SK-N-SH treated with all-trans-retinoic acid at 6 μM for 48 hours (cell line): ENCODE data around the gene MFSD8.
A peak's percentile ranks its signal among the peaks of the same experiment; 100 is the strongest.

Experiments
- ATAC-seq: fragments of 200-7000 bp; cut with Tn5 transposase; 3 replicates; pipeline ENCODE4 v1.9.1; 2020; ENCODE audit warnings: mild to moderate bottlenecking, moderate library complexity
- ARNTL ChIP-seq: fragments of 450-650 bp; formaldehyde crosslinking; IDR thresholded peaks from 2 replicates; pipeline ENCODE4 v1.5.0; 2020; ENCODE audit warnings: low read depth, mild to moderate bottlenecking, moderate library complexity, borderline replicate concordance
- BACH2 ChIP-seq: fragments of 250-450 bp; sonication (Bioruptor Pico); IDR thresholded peaks from 2 replicates; pipeline ENCODE4 v1.9.0; 2021; ENCODE audit warnings: mild to moderate bottlenecking, borderline replicate concordance
- CREB5 ChIP-seq: fragments of 250-450 bp; sonication (Bioruptor Pico); IDR thresholded peaks from 2 replicates; pipeline ENCODE4 v1.5.1; 2020; ENCODE audit warnings: low read depth, mild to moderate bottlenecking, moderate library complexity
- CSDC2 ChIP-seq: fragments of 250-450 bp; sonication (Bioruptor Pico); IDR thresholded peaks from 2 replicates; pipeline ENCODE4 v1.5.0; 2020; ENCODE audit warnings: mild to moderate bottlenecking, moderate library complexity
- ESRRG ChIP-seq: fragments of 250-450 bp; sonication (Bioruptor Pico); IDR thresholded peaks from 2 replicates; pipeline ENCODE4 v1.6.1; 2021; ENCODE audit warnings: mild to moderate bottlenecking
- GLIS3 ChIP-seq: fragments of 250-450 bp; sonication (Bioruptor Pico); IDR thresholded peaks from 2 replicates; pipeline ENCODE4 v1.5.0; 2020; ENCODE audit warnings: mild to moderate bottlenecking, moderate library complexity
- ISL1 ChIP-seq: fragments of 250-450 bp; sonication (Bioruptor Pico); IDR thresholded peaks from 2 replicates; pipeline ENCODE4 v2.1.2; 2022; ENCODE audit warnings: mild to moderate bottlenecking, moderate library complexity
- OSR1 ChIP-seq: fragments of 250-450 bp; sonication (Bioruptor Pico); IDR thresholded peaks from 2 replicates; pipeline ENCODE4 v1.8.0; 2022; ENCODE audit warnings: moderate library complexity, mild to moderate bottlenecking, inconsistent platforms
- PPARA ChIP-seq: fragments of 250-450 bp; sonication (Bioruptor Pico); IDR thresholded peaks from 2 replicates; pipeline ENCODE4 v1.5.0; 2020; ENCODE audit warnings: mild to moderate bottlenecking, borderline replicate concordance
- RARB ChIP-seq: fragments of 250-450 bp; sonication (Bioruptor Pico); IDR thresholded peaks from 2 replicates; pipeline ENCODE4 v1.8.0; 2021; ENCODE audit warnings: mild to moderate bottlenecking, moderate library complexity
- TCF4 ChIP-seq: fragments of 250-450 bp; sonication (Bioruptor Pico); IDR thresholded peaks from 2 replicates; pipeline ENCODE4 v1.8.0; 2021; ENCODE audit warnings: mild to moderate bottlenecking, moderate library complexity, borderline replicate concordance
- TOX ChIP-seq: fragments of 250-450 bp; sonication (Bioruptor Pico); IDR thresholded peaks from 2 replicates; pipeline ENCODE4 v1.8.0; 2021; ENCODE audit warnings: mild to moderate bottlenecking, moderate library complexity, borderline replicate concordance
- TSHZ2 ChIP-seq: fragments of 250-450 bp; sonication (Bioruptor Pico); IDR thresholded peaks from 2 replicates; pipeline ENCODE4 v1.5.0; 2020; ENCODE audit warnings: mild to moderate bottlenecking, moderate library complexity
- ZFP3 ChIP-seq: fragments of 250-450 bp; sonication (Bioruptor Pico); IDR thresholded peaks from 2 replicates; pipeline ENCODE4 v1.5.0; 2020; ENCODE audit warnings: mild to moderate bottlenecking, moderate library complexity
- ZFP30 ChIP-seq: fragments of 450-650 bp; formaldehyde crosslinking; IDR thresholded peaks from 2 replicates; pipeline ENCODE4 v1.5.0; 2022; ENCODE audit warnings: mild to moderate bottlenecking, moderate library complexity
- ZNF565 ChIP-seq: fragments of 450-650 bp; formaldehyde crosslinking; conservative IDR thresholded peaks from 2 replicates; pipeline ENCODE4 v1.5.0; 2020; ENCODE audit warnings: low read depth, mild to moderate bottlenecking, moderate library complexity
- ZNF70 ChIP-seq: fragments of 450-650 bp; formaldehyde crosslinking; IDR thresholded peaks from 2 replicates; pipeline ENCODE4 v1.5.0; 2020; ENCODE audit warnings: mild to moderate bottlenecking, moderate library complexity
- ZNF8 ChIP-seq: fragments of 450-650 bp; formaldehyde crosslinking; IDR thresholded peaks from 2 replicates; pipeline ENCODE4 v1.5.0; 2020; ENCODE audit warnings: mild to moderate bottlenecking, moderate library complexity
- TF ChIP-seq, protein P1 (sequence below): fragments of 250-450 bp; sonication (Bioruptor Pico); IDR thresholded peaks from 2 replicates; pipeline ENCODE4 v1.8.0; 2020; ENCODE audit warnings: mild to moderate bottlenecking, moderate library complexity, borderline replicate concordance
- TF ChIP-seq, protein P2 (sequence below): fragments of 250-450 bp; sonication (Bioruptor Pico); IDR thresholded peaks from 2 replicates; pipeline ENCODE4 v1.8.0; 2021; ENCODE audit warnings: low read depth, mild to moderate bottlenecking, moderate library complexity, borderline replicate concordance
- TF ChIP-seq, protein P3 (sequence below): fragments of 250-450 bp; sonication (Bioruptor Pico); IDR thresholded peaks from 2 replicates; pipeline ENCODE4 v1.5.1; 2021; ENCODE audit warnings: mild to moderate bottlenecking, moderate library complexity

The MFSD8 gene

GRCh38 chr4:127978930-127979329 is 14.0 kb upstream of the MFSD8 start:
- TF ChIP-seq ZNF565 (CRISPR knock-in tag) (no peak), TSHZ2 (no peak), GLIS3 (no peak), CREB5 (CRISPR knock-in tag) (no peak), OSR1 (CRISPR knock-in tag) (no peak), CSDC2 (CRISPR knock-in tag) (no peak)
- no peak for ATAC-seq

GRCh38 chr4:127975121-127975770 is 10.3 kb upstream of the MFSD8 start:
- ATAC-seq: no peak
- TF ChIP-seq ZNF70 (CRISPR knock-in tag) (no peak), ARNTL (CRISPR knock-in tag) (no peak), ZNF565 (CRISPR knock-in tag) (no peak), ZFP3 (no peak), ZNF8 (CRISPR knock-in tag) (no peak), GLIS3 (no peak), TOX (no peak), BACH2 (CRISPR knock-in tag) (no peak), ESRRG (CRISPR knock-in tag) (no peak), TSHZ2 (no peak), OSR1 (CRISPR knock-in tag) (no peak), TCF4 (CRISPR knock-in tag) (no peak), ISL1 (CRISPR knock-in tag) (no peak), ZFP30 (CRISPR knock-in tag) (no peak), RARB (CRISPR knock-in tag) (no peak), CREB5 (CRISPR knock-in tag) (no peak), PPARA (no peak)
- TF ChIP-seq, protein P1, sequence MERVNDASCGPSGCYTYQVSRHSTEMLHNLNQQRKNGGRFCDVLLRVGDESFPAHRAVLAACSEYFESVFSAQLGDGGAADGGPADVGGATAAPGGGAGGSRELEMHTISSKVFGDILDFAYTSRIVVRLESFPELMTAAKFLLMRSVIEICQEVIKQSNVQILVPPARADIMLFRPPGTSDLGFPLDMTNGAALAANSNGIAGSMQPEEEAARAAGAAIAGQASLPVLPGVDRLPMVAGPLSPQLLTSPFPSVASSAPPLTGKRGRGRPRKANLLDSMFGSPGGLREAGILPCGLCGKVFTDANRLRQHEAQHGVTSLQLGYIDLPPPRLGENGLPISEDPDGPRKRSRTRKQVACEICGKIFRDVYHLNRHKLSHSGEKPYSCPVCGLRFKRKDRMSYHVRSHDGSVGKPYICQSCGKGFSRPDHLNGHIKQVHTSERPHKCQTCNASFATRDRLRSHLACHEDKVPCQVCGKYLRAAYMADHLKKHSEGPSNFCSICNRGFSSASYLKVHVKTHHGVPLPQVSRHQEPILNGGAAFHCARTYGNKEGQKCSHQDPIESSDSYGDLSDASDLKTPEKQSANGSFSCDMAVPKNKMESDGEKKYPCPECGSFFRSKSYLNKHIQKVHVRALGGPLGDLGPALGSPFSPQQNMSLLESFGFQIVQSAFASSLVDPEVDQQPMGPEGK (CRISPR knock-in tag): no peak
- TF ChIP-seq, protein P2, sequence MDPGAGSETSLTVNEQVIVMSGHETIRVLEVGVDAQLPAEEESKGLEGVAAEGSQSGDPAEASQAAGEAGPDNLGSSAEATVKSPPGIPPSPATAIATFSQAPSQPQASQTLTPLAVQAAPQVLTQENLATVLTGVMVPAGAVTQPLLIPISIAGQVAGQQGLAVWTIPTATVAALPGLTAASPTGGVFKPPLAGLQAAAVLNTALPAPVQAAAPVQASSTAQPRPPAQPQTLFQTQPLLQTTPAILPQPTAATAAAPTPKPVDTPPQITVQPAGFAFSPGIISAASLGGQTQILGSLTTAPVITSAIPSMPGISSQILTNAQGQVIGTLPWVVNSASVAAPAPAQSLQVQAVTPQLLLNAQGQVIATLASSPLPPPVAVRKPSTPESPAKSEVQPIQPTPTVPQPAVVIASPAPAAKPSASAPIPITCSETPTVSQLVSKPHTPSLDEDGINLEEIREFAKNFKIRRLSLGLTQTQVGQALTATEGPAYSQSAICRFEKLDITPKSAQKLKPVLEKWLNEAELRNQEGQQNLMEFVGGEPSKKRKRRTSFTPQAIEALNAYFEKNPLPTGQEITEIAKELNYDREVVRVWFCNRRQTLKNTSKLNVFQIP: no peak
- TF ChIP-seq, protein P3, sequence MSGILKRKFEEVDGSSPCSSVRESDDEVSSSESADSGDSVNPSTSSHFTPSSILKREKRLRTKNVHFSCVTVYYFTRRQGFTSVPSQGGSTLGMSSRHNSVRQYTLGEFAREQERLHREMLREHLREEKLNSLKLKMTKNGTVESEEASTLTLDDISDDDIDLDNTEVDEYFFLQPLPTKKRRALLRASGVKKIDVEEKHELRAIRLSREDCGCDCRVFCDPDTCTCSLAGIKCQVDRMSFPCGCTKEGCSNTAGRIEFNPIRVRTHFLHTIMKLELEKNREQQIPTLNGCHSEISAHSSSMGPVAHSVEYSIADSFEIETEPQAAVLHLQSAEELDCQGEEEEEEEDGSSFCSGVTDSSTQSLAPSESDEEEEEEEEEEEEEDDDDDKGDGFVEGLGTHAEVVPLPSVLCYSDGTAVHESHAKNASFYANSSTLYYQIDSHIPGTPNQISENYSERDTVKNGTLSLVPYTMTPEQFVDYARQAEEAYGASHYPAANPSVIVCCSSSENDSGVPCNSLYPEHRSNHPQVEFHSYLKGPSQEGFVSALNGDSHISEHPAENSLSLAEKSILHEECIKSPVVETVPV: no peak

GRCh38 chr4:127970925-127971324 is 6.0 kb upstream of the MFSD8 start:
- ATAC-seq: peak; percentile 49; the same call in 2 of the 3 replicates
